ENCODE measurements around the gene XPNPEP1. TPM values are rescaled to one million over a fixed set of nuclear protein-coding genes. Genes with fewer than 3 reads are reported as not detected.
A peak's percentile ranks its signal among the peaks of the same experiment; 100 is the strongest.

Gene XPNPEP1
- total RNA-seq, 4 donors from 2014 or later: 108 to 298 (median 127) TPM

- intact Hi-C loops (cut with DNase I; ENCODE audit: low total_unique reads): loop anchor here (10.0 kb wide), 2 partner anchors 131 to 401 kb away; no protein-coding TSS in a partner anchor
- peaks cover 0 to 48% (median 19%) of the 10 kb centered on the region in 4 donors for H3K36me3 ChIP-seq
Measured at GRCh38 chr10:109883859-109884771, 39.2 kb downstream of the XPNPEP1 start.

GRCh38 chr10:109882251-109883057 lies 40.9 kb downstream of the XPNPEP1 start:
- WGBS, 2 donors (ENCODE audit: low coverage in 1 of 2): 95 to 100% methylated on average over 2 to 8 of the region's 8 CpGs
- Histone ChIP-seq H3K27me3 (no peaks in the 10 kb centered on the region), H3K36me3 (peaks cover 0 to 52% (median 18%) of the 10 kb centered on the region in 4 donors), H3K4me3 (no peak overlapping the region), H3K4me1 (peaks cover 0 to 13% (median 7%) of the 10 kb centered on the region in 4 donors), H3K9me3 (no peaks in the 10 kb centered on the region), H3K27ac (no peak overlapping the region)
- TF ChIP-seq POLR2AphosphoS5 (IDR thresholded peaks at IDR 0.05) (no peak), CTCF (IDR thresholded peaks at IDR 0.05) (no peak), POLR2A (IDR thresholded peaks at IDR 0.05) (no peak)
- in situ Hi-C loops (cut with MboI; ENCODE audit: low pct_ligation_motif_present in 1 of 4, low pct_unique_long_range_greater_than_20kb in 1 of 4, low sequenced_read_pairs in 3 of 4): loop anchor here in 3 of 4 donors (10.0 to 25.0 kb wide), 6 partner anchors 105 to 680 kb away; partner anchors contain the start of gene SMC3 (in 1 of the 3)
- intact Hi-C loops (cut with DNase I; ENCODE audit: low total_unique reads): loop anchor here (10.0 kb wide), 2 partner anchors 132 to 402 kb away; no protein-coding TSS in a partner anchor
- DNase-seq: no peak

More at GRCh38 chr10:109883859-109884771, 39.2 kb downstream of the XPNPEP1 start:
- H3K27ac ChIP-seq: peak overlapping the region in 3 of 4 donors; percentile 15 to 50 (median 38)
- peaks cover 0 to 13% (median 7%) of the 10 kb centered on the region in 4 donors for H3K4me1 ChIP-seq
- WGBS, 2 donors (ENCODE audit: low coverage in 1 of 2): 31 to 80% methylated on average over 1 to 17 of the region's 17 CpGs
- in situ Hi-C loops (cut with MboI; ENCODE audit: low pct_ligation_motif_present in 1 of 4, low pct_unique_long_range_greater_than_20kb in 1 of 4, low sequenced_read_pairs in 3 of 4): loop anchor here in 3 of 4 donors (10.0 to 25.0 kb wide), 6 partner anchors 103 to 678 kb away; partner anchors contain the start of gene SMC3 (in 1 of the 3)
- peak; percentile 51 for DNase-seq
- H3K27me3 ChIP-seq: no peaks in the 10 kb centered on the region
- TF ChIP-seq POLR2A (IDR thresholded peaks at IDR 0.05): no peak
- TF ChIP-seq EP300 (IDR thresholded peaks at IDR 0.05; ENCODE audit: low read depth): no peak
- peak; percentile 94 to 96 (median 94) for TF ChIP-seq CTCF (IDR thresholded peaks at IDR 0.05)
- TF ChIP-seq POLR2AphosphoS5 (IDR thresholded peaks at IDR 0.05): no peak
- no peaks in the 10 kb centered on the region for H3K9me3 ChIP-seq
- H3K4me3 ChIP-seq: no peak overlapping the region

- H3K9me3 ChIP-seq: no peaks in the 10 kb centered on the region
- no peak for DNase-seq
- no peak overlapping the region for H3K27ac ChIP-seq
- H3K27me3 ChIP-seq: no peaks in the 10 kb centered on the region
- no peak overlapping the region for H3K4me3 ChIP-seq
- H3K36me3 ChIP-seq: peaks cover 0 to 60% (median 17%) of the 10 kb centered on the region in 4 donors
- TF ChIP-seq POLR2A (IDR thresholded peaks at IDR 0.05): no peak
- no peak for TF ChIP-seq CTCF (IDR thresholded peaks at IDR 0.05)
- TF ChIP-seq POLR2AphosphoS5 (IDR thresholded peaks at IDR 0.05): no peak
- no peak for TF ChIP-seq EP300 (IDR thresholded peaks at IDR 0.05; ENCODE audit: low read depth)
- 0 to 97% methylated on average over 1 of the region's 1 CpG for WGBS, 2 donors (ENCODE audit: low coverage in 1 of 2)
- intact Hi-C loops (cut with DNase I; ENCODE audit: low total_unique reads): loop anchor here (10.0 kb wide), 2 partner anchors 133 to 403 kb away; no protein-coding TSS in a partner anchor
- in situ Hi-C loops (cut with MboI; ENCODE audit: low pct_ligation_motif_present in 1 of 4, low pct_unique_long_range_greater_than_20kb in 1 of 4, low sequenced_read_pairs in 3 of 4): loop anchor here in 3 of 4 donors (10.0 to 25.0 kb wide), 6 partner anchors 106 to 681 kb away; partner anchors contain the start of gene SMC3 (in 1 of the 3)
- H3K4me1 ChIP-seq: peaks cover 0 to 13% (median 7%) of the 10 kb centered on the region in 4 donors
Measured at GRCh38 chr10:109881769-109882057, 41.6 kb downstream of the XPNPEP1 start.

All from transverse colon (tissue), 4 donors.